ENCODE measurements around the gene TNNI3.
"Not testable (repeated sequence)": the region's sequence is repeated elsewhere in the genome, so short reads cannot be mapped to it uniquely, and the experiment has no call there.

Gene TNNI3

DNA sequence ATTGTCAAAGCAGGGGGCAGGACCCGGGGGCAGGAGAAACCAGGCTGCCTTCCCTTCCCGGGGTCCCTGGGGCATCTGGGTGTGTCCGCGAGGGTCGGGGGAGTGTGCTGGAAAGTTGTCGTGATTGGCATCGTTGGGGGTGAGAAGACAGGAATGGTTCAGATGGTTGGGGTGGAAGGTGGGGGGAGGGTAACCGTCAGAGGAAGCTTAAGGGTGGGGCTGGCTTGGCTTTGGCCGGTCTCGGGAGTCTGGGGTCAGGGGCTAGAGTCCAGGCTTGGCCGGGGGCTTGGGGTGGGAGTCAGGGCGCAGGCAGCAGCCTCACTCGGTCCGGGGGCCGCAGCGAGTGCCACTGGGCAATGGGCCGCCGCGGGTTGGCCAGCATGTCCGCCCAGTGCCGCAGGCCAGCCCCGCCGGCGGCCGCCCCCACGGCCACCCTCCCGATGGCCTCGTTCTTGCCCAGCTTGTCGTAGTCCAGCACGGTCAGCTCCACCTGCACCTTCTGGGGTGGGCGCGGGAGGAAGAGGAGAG, 15.7 kb upstream of the TNNI3 start:
- DNase-seq (ENCODE audit: low read depth) = no peak

DNA sequence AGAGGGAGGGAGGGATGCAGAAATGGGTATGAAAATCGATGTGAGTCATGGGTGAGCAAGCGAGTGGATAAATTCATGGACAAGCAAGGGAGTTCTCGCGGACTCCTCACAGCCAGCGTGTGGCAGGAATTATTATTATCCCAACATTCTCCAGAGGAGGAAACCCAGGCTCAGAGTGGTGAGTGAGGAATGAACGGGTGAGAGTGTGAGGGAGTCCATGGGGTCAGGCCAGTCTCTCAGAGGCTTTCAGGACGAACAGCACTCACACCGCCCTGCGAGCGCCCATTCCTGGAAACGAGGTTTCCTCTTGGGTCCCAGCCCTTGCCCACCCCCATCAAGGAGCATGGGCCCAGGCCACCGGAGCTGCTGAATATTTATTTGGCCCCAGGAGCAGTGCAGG, 15.2 kb upstream of the TNNI3 start:
- no peak for DNase-seq (ENCODE audit: low read depth)

DNA sequence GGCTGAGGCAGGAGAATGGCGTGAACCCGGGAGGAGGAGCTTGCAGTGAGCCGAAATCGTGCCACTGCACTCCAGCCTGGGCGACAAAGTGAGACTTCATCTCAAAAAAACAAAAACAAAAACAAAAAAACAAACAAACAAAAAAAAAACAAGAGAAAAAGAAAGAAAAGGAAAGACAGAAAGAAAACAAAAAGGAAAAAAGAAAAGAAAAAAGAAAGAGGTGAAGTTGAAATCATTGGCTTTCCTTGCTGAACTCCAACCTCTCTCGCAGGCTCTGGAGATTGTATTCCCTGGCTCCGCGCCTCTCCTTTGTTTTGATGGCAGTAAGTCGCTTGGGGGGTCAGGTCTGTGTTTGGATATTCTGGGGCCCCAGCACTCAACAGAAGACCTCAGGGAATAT, 14.8 kb upstream of the TNNI3 start:
- DNase-seq (ENCODE audit: low read depth) = not testable (repeated sequence)

DNA sequence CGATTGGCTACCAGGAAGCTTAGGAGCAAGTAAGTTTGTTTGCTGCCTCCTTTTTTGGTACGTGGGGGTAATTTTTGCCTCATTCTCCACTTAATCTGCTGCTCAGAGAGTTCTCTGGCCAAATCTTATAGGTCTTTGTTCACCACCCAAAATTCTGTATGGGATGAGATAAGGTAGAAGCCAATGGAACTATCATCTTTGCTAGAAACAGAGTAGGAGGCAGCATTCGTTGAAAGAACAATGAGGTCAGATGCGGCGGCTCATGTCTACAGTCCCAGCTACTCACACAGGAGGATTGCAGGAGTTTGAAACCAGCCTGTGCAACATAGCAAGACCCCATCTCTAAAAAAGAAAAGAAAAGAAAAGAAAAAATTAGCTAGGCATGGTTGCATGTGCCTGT, 13.9 kb upstream of the TNNI3 start:
- DNase-seq (ENCODE audit: low read depth) = no peak

DNA sequence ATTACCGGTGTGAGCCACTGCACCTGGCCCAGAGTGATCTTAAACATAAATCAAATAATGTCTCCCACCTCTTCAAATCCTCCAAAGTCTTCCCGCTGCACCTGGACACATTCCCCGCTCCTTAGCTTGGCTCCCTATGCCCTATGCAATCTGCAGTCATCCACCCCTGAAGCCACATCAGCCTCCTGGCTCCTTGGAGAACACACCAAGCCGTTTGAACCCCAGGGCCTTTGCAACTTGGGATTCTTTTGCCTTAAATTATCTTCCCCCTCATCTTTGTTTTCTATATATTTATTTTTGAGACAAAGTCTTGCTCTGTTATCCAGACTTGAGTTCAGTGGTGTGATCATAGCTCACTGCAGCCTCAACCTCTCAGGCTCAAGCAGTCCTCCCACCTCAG, 11.6 kb upstream of the TNNI3 start:
- DNase-seq (ENCODE audit: low read depth) = no peak

DNA sequence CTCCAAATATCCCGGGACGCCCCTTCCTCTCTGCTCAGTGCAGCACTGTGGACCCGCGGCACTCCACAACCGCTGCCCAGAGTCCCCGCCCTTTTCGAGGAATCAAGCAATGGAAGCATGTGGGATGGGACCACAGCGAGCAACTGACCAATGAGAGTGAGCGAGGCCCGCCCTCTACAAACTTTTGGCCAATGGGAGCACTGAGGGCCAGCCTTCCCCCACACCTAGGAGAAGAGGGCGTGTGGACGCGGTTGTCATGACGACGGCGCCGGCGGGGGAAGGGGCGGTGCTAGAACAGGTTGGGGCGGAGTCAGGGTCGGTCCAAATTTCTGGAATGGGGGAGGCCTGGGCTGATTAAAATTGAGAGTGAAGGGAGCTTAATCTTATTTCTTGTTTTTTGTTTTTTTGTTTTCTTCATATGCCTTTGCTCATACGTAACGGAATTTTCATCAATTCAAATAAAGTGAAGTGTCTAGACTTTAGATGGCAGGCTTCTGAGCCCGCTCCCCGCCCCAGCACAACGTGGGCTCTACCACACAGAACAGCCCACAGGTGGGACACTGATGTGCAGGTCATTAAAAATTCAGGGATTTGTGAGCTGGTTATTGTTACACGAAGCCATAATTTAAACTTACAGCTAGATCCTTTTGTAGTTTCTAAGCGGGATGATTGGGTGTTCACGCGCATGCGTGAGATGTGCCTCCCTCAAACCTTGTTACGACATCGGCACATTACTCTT, 9.2 kb upstream of the TNNI3 start, which contains the start of gene DNAAF3:
TSS of gene DNAAF3 (minus strand) at position 84 of the 739 bp plus-strand sequence. CDS start 200 bp downstream, outside the sequence.
- peak; percentile 38 for DNase-seq (ENCODE audit: low read depth)

DNA sequence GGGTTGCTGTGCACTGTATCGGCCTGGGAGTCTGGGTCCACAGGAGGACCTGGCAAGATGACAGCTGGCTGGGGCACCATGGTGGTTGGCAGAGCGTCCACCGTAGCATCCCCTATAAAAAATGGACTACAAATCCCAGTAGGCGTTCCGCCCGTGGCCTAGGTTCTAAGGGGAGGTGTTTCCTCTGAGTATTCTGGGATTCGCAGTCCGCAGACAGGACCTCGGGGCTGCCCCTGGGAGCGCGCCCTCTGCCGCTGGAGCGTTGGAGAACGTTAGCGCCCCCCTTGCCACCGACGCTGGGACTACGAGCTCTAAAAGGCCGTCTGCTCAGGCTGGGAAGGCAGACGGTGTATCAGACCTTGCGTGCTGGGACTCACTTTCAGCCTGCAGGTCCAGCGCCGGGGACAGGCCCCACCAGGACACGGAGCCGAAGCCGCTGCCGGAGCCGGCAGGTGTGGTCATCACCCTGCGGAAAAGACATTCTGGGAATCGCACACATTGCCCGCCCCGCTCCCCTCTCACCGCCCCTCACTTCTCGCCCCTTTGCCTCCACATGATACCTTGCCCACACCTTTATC, 8.5 kb upstream of the TNNI3 start:
- no peak for DNase-seq (ENCODE audit: low read depth)

DNA sequence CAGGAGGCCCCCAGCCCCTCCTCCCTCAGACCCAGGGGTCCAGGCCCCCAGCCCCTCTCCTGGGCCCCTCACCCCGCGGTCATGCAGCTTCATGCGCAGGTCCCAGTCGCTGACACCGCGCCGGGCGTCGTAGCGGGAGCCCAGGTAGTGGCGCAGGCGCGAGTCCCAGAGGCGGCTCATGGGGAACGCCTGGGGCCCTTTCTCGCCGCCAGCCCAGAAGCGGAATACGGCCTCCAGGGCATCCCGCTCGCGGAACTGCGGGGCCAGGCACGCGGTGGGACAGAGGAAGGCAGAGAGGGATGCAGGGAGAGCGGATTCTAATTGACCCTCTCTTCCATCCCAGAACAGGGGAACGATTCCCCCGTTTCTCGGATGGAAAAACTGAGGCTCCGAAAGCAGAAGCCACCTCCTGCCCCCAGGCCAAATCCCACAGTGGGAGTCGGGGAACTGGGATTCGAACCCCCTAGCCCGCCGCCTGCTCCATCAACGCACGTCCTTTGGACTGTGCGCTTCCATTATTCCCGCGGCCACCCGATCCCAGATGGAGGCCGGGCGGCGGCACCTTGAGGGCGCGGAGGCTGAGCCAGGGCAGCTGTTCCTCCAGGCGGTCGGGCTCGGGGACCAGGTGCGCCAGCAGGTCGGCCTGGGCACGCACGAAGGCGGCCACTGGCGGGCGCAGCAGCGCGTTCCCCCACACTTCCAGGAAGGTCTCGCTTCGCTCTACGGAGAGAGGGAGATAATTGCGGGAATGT, 4.2 kb upstream of the TNNI3 start:
- DNase-seq (ENCODE audit: low read depth) = no peak

DNA sequence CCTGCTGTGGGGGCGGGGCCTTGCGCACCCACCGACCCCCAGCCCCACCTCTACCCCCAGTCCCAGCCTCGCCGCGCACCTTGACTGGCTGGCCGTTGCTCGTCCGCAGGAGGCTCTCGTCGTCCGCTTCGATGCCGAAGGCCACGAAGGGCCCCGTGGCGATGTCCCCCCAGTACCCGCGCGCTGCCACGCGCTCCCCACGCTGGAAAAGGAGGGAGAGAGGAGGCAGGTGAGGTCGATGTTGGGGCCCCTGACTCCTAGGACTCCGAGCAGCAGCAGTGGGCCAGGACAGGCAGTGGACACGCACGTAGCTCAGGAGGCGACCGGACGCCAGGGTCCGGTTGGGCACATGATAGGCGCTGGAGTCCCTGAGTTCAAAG, 3.4 kb upstream of the TNNI3 start:
- DNase-seq (ENCODE audit: low read depth) = no peak

DNA sequence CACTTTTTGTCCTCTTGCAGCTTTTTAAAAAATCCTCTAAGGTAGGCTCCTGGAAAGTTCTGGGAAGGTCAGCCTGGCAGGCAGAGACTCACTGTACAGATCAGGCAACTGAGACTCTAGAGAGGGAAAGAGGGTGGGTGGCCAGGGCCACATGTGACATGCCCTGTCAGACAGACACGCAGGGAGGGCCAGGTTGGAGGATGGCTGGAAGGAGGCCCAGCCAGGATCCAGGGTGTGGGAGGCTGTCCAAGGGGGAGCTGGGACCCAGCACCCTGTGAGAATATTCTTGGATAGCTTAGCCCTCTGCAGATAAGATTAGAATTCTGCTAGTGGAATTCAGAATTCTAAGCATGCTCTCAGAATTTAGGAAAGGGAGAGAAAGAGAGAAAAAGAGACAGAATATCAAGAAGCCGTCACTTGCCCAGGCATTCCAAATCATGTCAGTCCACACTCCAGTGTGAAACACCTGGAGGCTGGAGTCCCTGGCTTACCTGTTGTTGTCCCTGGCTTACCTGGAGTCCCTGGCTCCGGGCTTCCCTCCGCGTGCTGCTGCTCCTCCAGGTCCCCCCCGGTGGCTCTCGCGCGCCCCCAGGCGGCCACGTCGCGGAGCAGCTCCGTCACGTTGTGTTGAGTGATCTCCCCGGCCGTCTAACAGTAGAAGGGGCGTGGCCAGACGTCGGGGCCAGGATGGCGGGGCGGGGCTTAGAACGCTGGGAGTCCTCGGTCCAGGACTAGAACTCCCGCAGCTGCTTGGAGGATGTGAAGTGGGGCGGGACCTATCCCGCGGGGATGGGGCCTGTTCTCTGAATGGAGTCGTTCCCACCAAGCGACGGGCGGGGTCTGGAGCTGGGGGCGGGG, 2.8 kb upstream of the TNNI3 start:
- DNase-seq (ENCODE audit: low read depth) = peak; percentile 75

DNA sequence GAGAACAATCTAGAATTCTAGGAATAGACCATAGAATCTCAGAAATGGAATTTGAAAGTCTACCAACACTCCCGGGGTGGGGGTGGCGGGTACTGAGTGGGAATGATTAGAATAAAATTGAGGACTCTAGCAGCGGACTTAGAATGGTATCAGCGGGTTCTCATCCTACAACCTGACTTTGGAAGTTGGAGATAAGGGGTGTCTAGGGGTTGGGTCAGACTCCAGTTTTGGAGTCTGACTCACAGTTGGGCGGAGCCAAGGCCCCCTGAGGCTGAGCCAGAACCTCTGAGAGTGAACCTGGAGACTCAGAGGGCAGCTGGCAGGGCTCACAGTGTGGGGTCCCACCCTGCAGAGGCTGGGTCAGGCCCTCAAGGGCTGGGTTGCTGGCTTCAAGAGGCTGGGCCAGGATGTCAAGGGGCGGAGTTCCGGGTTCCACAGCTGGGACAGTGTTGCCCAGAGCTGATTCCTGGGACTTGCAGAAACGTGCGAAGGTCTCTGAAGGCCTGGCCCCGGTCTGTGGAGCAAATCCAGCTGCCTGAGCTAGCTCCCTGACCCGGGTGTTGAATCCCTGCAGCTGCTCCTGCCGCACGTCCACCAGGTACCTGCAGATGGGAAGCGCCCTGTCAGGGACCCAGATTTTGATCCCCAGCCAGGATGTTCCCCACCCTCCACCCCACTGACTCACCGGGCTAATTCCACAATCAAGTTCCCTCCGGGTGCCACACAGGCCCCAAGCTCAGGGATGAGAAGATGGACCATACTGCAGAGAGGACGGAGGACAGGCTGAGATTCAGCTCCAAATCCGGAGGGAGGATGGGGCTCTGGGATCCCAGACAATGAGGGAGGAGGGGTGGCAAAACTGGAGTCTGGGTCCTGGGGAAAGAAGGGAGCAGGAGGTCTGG, 1.6 kb upstream of the TNNI3 start:
- DNase-seq (ENCODE audit: low read depth) = no peak

DNA sequence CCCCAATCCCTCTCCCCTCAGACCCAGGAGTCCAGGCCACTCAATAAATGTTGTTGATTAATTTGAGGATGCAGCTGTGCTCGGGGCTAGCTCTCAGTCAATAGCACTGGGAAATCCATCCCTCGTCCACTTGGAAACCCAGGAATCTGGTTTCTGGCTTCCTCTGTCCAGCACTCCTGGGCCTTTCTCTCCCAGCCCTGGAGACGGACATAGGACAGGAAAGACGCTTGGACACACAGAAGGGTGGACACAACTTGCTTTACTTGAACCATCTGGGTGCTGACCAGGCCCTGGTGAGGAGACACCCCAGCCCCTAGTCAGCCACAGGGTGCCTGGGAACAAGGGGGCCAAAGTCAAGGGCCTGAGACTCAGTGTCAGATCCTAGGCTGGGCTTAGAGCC, 891 bp upstream of the TNNI3 start:
- DNase-seq (ENCODE audit: low read depth) = no peak

DNA sequence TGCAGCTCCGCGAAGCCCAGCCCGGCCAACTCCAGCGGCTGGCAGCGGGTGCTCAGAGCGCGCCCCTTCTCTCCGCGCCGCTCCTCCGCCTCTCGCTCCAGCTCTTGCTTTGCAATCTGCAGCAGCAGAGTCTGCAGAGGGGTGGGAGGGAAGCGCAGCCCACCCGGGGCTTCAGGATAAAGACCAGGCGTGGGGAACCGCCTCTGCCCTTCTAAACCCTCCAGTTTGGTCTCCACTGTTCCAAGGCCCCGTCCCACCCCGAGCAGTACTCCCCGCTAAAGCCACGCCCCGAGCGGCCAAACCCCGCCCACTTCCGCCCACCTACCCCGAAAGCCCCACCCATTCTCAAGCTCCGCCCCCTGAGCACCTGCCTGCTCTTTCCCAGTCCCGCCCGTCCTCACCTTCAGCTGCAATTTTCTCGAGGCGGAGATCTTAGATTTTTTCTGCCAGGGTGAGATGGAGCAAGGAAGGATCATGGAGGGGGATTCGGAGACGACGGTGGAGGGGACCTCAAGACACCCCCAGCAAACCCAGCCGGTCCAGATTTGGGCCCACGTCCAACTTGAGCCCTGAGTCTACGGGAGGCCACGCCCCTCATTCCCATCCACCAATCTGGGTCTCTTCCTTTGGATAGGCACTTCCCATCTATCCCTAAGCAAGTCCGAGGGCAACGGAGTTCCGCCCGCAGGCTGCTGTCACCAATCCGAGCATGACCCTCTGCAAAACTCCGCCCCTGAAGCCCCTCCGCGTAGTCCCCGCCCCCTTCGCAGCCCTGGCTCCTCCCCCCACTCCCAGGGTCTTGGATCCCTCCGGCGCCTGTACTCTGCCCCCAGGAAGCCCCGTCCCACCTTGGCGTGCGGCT, 1.1 kb downstream of the TNNI3 start:
- DNase-seq (ENCODE audit: low read depth) = no peak

DNA sequence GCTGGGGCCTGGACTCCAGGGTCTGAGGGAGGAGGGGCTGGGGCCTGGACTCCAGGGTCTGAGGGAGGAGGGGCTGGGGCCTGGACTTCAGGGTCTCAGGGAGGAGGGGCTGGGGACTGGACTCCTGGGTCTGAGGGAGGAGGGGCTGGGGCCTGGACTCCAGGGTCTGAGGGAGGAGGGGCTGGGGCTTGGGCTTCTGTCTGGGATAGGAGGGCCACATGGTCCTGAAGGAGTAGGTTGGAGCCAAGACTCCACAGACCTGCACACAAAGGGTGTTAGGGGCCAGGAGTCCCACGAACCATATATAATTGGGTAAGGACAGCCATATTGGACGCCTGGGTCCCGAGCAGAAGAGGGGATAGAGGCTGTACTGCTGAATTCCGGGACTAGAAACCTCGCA, 1.7 kb downstream of the TNNI3 start:
- DNase-seq (ENCODE audit: low read depth) = not testable (repeated sequence)

DNA sequence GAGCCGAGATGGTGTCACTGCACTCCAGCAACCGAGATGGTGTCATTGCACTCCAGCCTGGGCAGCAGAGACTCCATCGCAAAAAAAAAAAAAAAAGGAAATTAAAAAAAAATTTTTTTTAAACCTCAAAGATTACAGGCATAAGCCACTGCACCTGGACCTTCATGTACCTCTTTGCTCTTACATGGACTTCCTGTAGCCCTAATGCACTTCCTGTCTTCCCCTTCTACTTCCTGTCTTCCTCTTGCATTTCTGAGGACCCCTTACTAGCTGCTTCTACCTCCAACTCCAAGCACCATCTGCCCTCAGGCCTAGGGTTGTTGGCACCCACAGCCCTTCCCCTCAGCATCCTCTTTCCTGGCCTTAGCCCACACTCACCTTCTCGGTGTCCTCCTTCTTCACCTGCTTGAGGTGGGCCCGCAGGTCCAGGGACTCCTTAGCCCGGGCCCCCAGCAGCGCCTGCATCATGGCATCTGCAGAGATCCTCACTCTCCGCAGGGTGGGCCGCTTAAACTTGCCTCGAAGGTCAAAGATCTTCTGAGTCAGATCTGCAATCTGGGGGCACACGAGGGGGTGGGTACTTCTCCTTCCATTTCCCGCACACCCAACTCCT, 3.8 kb downstream of the TNNI3 start:
- DNase-seq (ENCODE audit: low read depth) = no peak

DNA sequence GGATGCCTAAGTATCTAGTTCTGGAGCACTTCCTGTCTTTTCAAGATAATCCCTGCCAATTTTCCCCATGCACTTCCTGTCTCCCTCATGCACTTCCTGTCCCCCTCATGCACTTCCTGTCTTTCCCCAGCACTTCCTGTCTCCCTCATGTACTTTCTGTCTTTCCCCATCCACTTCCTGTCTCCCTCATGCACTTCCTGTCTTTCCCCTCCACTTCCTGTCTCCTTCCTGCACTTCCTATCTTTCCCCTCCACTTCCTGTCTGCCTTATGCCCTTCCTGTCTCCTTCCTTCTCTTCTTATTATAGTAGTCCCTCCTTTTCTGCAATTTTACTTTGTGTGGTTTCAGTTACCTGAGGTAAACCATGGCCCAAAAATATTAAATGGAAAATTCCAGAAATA, 5.5 kb downstream of the TNNI3 start:
- no peak for DNase-seq (ENCODE audit: low read depth)

DNA sequence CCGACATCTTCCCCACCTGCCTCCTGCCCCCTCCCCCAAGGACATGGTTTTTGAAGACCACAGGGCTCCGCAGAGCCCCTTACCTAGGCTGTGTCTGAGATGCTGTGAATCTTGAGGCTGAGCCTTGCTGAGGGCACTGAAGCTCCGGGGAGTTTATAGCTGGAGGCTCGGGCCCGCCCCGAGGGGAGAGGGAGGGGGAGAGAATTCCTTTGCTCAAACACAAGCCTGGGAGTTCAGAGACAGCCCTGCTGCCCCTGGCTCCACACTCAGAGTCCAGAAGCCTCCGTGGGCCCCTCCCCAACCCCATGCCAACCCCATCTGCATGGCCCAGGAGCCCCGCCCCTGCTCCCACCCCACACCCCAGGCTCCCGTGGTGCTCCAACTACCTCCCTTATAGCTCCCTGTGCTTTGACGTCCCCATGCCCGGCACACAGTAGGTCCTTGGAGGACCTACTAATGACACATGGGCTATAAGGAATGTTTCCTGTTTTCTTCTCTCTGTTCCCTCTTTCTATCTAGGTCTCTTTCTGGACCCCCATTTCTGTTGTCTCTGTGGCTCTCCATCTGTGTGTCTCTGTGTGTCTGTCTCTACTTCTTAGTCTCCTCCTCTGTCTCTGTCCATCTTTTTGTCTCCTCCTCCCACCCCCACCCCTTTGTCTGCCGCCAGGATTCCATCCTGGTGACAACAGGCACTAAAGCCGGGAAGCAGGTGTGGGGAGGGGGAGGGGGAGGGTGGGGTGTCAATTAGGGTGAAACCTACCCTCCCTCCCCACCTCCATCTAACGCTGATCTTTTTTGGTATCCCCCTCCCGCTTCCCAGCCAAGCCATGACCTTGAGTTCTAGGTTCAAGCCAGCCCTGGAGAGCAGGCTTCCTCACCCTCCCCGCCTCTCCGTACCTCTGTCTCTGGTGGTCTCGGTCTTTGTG, 8.2 kb downstream of the TNNI3 start, which contains the start of gene TNNT1:
TSS of gene TNNT1 (minus strand) at position 129 of the 926 bp plus-strand sequence. CDS start 2,049 bp downstream, outside the sequence.
- DNase-seq (ENCODE audit: low read depth) = no peak

DNA sequence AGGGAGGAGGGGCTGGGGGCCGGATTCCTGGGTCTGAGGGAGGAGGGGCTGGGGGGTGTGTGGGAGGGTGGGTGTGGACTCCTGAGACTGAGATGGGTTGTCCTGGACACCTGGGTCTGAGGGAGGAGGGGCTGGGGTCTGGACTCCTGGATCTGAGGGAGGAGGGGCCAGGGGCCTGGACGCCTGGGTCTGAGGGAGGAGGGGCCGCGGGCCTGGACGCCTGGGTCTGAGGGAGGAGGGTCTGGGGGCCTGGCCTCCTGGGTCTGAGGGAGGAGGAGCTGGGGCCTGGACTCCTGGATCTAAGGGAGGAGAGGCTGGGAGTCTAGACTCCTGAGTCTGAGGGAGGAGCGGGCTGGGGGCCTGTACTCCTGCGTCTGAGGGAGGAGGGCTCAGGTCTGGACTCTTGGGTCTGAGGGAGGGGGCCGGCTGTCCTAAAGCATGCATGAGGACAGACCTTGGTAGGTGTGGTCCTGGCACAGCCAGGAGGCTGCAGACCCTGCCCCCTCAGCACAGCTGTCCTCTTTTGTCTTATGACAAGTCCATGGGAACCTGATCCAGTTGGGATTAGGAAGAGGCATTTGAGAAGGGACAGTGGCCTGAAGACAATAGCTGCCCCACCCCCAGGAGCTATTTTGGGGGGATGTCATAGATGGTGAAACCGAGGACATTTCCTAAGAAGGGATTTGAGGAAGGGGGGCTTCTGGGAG, 9.8 kb downstream of the TNNI3 start:
- DNase-seq (ENCODE audit: low read depth) = no peak

Data from activated T-helper 9 cell treated with anti-CD3 and anti-CD28 coated beads, Interleukin-2, amount 50 U/mL, for 16 hours (primary cell).